ENCODE results near the gene TMEM200B. TPM values are rescaled to one million over a fixed set of nuclear protein-coding genes. Genes with fewer than 3 reads are reported as not detected.
A peak's percentile ranks its signal among the peaks of the same experiment; 100 is the strongest.

Gene TMEM200B
- total RNA-seq, 2 experiments from 2014 or later, result 1.0 to 1.1 TPM

- intact Hi-C loops (cut with micrococcal nuclease), result no loop called here
- no peak for ATAC-seq
- ChIA-PET POLR2A (interaction anchor here (3.2 kb wide), 1 partner anchor 13 kb away, joined by 23 read pairs; the partner anchor contains the start of gene SRSF4), CTCF (interaction anchor here (1.1 to 2.7 kb wide), 3 partner anchors 14 to 35 kb away, joined by 3 to 12 read pairs (median 5); partner anchors contain the start of gene SRSF4)
- no peak overlapping the region for H3K4me3 Mint-ChIP-seq
- no peak overlapping the region for H3K27ac Mint-ChIP-seq
- no peak for DNase-seq
- H3K27me3 Mint-ChIP-seq, result no peaks in the 10 kb centered on the region
- H3K36me3 Mint-ChIP-seq (ENCODE audit: low read depth), result peaks cover 55% of the 10 kb centered on the region
- no peaks in the 10 kb centered on the region for H3K9me3 Mint-ChIP-seq
- TF ChIP-seq CTCF (IDR thresholded peaks at IDR 0.05), result no peak
- H3K4me1 Mint-ChIP-seq (ENCODE audit: low read depth), result peaks cover 71% of the 10 kb centered on the region
Measured at GRCh38 chr1:29167904-29168303, 44.2 kb upstream of the TMEM200B start.

- Mint-ChIP-seq H3K9me3 (no peaks in the 10 kb centered on the region), H3K4me3 (no peak overlapping the region), H3K27ac (peak overlapping the region; percentile 2), H3K36me3 (ENCODE audit: low read depth) (peaks cover 51% of the 10 kb centered on the region), H3K4me1 (ENCODE audit: low read depth) (peaks cover 65% of the 10 kb centered on the region), H3K27me3 (no peaks in the 10 kb centered on the region)
- POLR2A ChIA-PET, result interaction anchor here (0.7 to 3.2 kb wide), 6 partner anchors 8 to 282 kb away, joined by 3 to 23 read pairs (median 3); partner anchors contain the start of gene SRSF4
- CTCF ChIA-PET, result interaction anchor here (0.9 to 2.7 kb wide), 4 partner anchors 15 to 285 kb away, joined by 3 to 12 read pairs (median 4); partner anchors contain the start of gene SRSF4
- ATAC-seq (no peak), DNase-seq (no peak)
- TF ChIP-seq CTCF (IDR thresholded peaks at IDR 0.05), result no peak
- intact Hi-C loops (cut with micrococcal nuclease), result no loop called here
Measured at GRCh38 chr1:29166291-29166878, 42.7 kb upstream of the TMEM200B start.

GRCh38 chr1:29164588-29164987, 40.9 kb upstream of the TMEM200B start:
- Mint-ChIP-seq H3K36me3 (ENCODE audit: low read depth) (peaks cover 47% of the 10 kb centered on the region), H3K27me3 (no peaks in the 10 kb centered on the region), H3K4me3 (no peak overlapping the region), H3K27ac (no peak overlapping the region), H3K4me1 (ENCODE audit: low read depth) (peaks cover 54% of the 10 kb centered on the region), H3K9me3 (no peaks in the 10 kb centered on the region)
- TF ChIP-seq CTCF (IDR thresholded peaks at IDR 0.05), result no peak
- DNase-seq, result no peak
- intact Hi-C loops (cut with micrococcal nuclease), result no loop called here
- no peak for ATAC-seq
- CTCF ChIA-PET, result interaction anchor here (1.8 kb wide), 1 partner anchor 17 kb away, joined by 4 read pairs; the partner anchor contains the start of gene SRSF4
- POLR2A ChIA-PET, result no interaction called here

- ChIA-PET POLR2A (interaction anchor here (0.7 kb wide), 1 partner anchor 8 kb away, joined by 3 read pairs; no protein-coding TSS in a partner anchor), CTCF (interaction anchor here (1.0 to 1.8 kb wide), 5 partner anchors 19 to 286 kb away, joined by 3 to 5 read pairs (median 3); partner anchors contain the start of gene SRSF4)
- no peak for TF ChIP-seq CTCF (IDR thresholded peaks at IDR 0.05)
- ATAC-seq (no peak), DNase-seq (no peak)
- Mint-ChIP-seq H3K27ac (no peak overlapping the region), H3K4me1 (ENCODE audit: low read depth) (peaks cover 42% of the 10 kb centered on the region), H3K27me3 (no peaks in the 10 kb centered on the region), H3K9me3 (no peaks in the 10 kb centered on the region), H3K36me3 (ENCODE audit: low read depth) (peaks cover 49% of the 10 kb centered on the region), H3K4me3 (no peak overlapping the region)
- intact Hi-C loops (cut with micrococcal nuclease), result no loop called here
Measured at GRCh38 chr1:29162476-29163138, 38.9 kb upstream of the TMEM200B start.

- Mint-ChIP-seq H3K27me3 (no peaks in the 10 kb centered on the region), H3K27ac (no peak overlapping the region), H3K9me3 (no peaks in the 10 kb centered on the region), H3K4me3 (no peak overlapping the region), H3K36me3 (ENCODE audit: low read depth) (peaks cover 49% of the 10 kb centered on the region), H3K4me1 (ENCODE audit: low read depth) (peaks cover 39% of the 10 kb centered on the region)
- DNase-seq (no peak), ATAC-seq (no peak)
- ChIA-PET CTCF (interaction anchor here (1.1 to 1.4 kb wide), 2 partner anchors 280 to 285 kb away, joined by 3 read pairs; no protein-coding TSS in a partner anchor), POLR2A (interaction anchor here (0.9 kb wide), 1 partner anchor 8 kb away, joined by 3 read pairs; no protein-coding TSS in a partner anchor)
- intact Hi-C loops (cut with micrococcal nuclease), result no loop called here
- TF ChIP-seq CTCF (IDR thresholded peaks at IDR 0.05), result no peak
Measured at GRCh38 chr1:29162025-29162424, 38.3 kb upstream of the TMEM200B start.
